ENCODE results near the gene SUPT3H. TPM values are rescaled to one million over a fixed set of nuclear protein-coding genes. Genes with fewer than 3 reads are reported as not detected.

SUPT3H gene
- total and polyA plus RNA-seq, 2 donors, result 9.4 to 12.5 TPM

GRCh38 chr6:44804016-44804415 lies 573.7 kb downstream of the SUPT3H start:
- 82% methylated on average over 5 of the region's 5 CpGs for WGBS
- Histone ChIP-seq H3K4me1 (ENCODE audit: insufficient read depth) (no peaks in the 10 kb centered on the region), H3K27ac (ENCODE audit: low read depth) (no peak overlapping the region)

GRCh38 chr6:44800784-44801592 lies 576.7 kb downstream of the SUPT3H start:
- 66% methylated on average over 8 of the region's 8 CpGs for WGBS
- no peak overlapping the region for H3K4me3 ChIP-seq (ENCODE audit: low read depth, low read length)
- no peak overlapping the region for H3K27ac ChIP-seq (ENCODE audit: low read depth)
- no peaks in the 10 kb centered on the region for H3K36me3 ChIP-seq (ENCODE audit: insufficient read depth)
- no peak for DNase-seq (ENCODE audit: extremely low spot score)
- no peaks in the 10 kb centered on the region for H3K4me1 ChIP-seq (ENCODE audit: insufficient read depth)

More at GRCh38 chr6:44804016-44804415, 573.7 kb downstream of the SUPT3H start:
- Histone ChIP-seq H3K36me3 (ENCODE audit: insufficient read depth) (no peaks in the 10 kb centered on the region), H3K4me3 (ENCODE audit: low read depth, low read length) (no peak overlapping the region)
- no peak for DNase-seq (ENCODE audit: extremely low spot score)

- no peak for DNase-seq (ENCODE audit: extremely low spot score)
- H3K36me3 ChIP-seq (ENCODE audit: insufficient read depth), result no peaks in the 10 kb centered on the region
- no peak overlapping the region for H3K27ac ChIP-seq (ENCODE audit: low read depth)
- no peak overlapping the region for H3K4me3 ChIP-seq (ENCODE audit: low read depth, low read length)
- 17% methylated on average over 8 of the region's 8 CpGs for WGBS
- no peaks in the 10 kb centered on the region for H3K4me1 ChIP-seq (ENCODE audit: insufficient read depth)
Observed at GRCh38 chr6:44800171-44800783, 577.5 kb downstream of the SUPT3H start.

- no peak for DNase-seq (ENCODE audit: extremely low spot score)
- Histone ChIP-seq H3K4me1 (ENCODE audit: insufficient read depth) (no peaks in the 10 kb centered on the region), H3K36me3 (ENCODE audit: insufficient read depth) (no peaks in the 10 kb centered on the region), H3K4me3 (ENCODE audit: low read depth, low read length) (no peak overlapping the region), H3K27ac (ENCODE audit: low read depth) (no peak overlapping the region)
- 89% methylated on average over 3 of the region's 3 CpGs for WGBS
Observed at GRCh38 chr6:44797746-44798145, 580.0 kb downstream of the SUPT3H start.

- no peak overlapping the region for H3K27ac ChIP-seq (ENCODE audit: low read depth)
- H3K4me1 ChIP-seq (ENCODE audit: insufficient read depth), result no peaks in the 10 kb centered on the region
- no peaks in the 10 kb centered on the region for H3K36me3 ChIP-seq (ENCODE audit: insufficient read depth)
- DNase-seq (ENCODE audit: extremely low spot score), result no peak
- WGBS, result 96% methylated on average over 7 of the region's 7 CpGs
- no peak overlapping the region for H3K4me3 ChIP-seq (ENCODE audit: low read depth, low read length)
Observed at GRCh38 chr6:44795326-44795725, 582.4 kb downstream of the SUPT3H start.

- 48% methylated on average over 7 of the region's 7 CpGs for WGBS
- Histone ChIP-seq H3K4me1 (ENCODE audit: insufficient read depth) (no peaks in the 10 kb centered on the region), H3K27ac (ENCODE audit: low read depth) (no peak overlapping the region), H3K36me3 (ENCODE audit: insufficient read depth) (no peaks in the 10 kb centered on the region), H3K4me3 (ENCODE audit: low read depth, low read length) (no peak overlapping the region)
- DNase-seq (ENCODE audit: extremely low spot score), result no peak
Observed at GRCh38 chr6:44789806-44790205, 587.9 kb downstream of the SUPT3H start.

GRCh38 chr6:44789061-44789460 lies 588.7 kb downstream of the SUPT3H start:
- H3K4me3 ChIP-seq (ENCODE audit: low read depth, low read length), result no peak overlapping the region
- WGBS, result 85% methylated on average over 5 of the region's 5 CpGs
- H3K27ac ChIP-seq (ENCODE audit: low read depth), result no peak overlapping the region
- H3K36me3 ChIP-seq (ENCODE audit: insufficient read depth), result no peaks in the 10 kb centered on the region
- H3K4me1 ChIP-seq (ENCODE audit: insufficient read depth), result no peaks in the 10 kb centered on the region
- no peak for DNase-seq (ENCODE audit: extremely low spot score)

- no peak for DNase-seq (ENCODE audit: extremely low spot score)
Observed at GRCh38 chr6:44788387-44788981, 589.2 kb downstream of the SUPT3H start.

GRCh38 chr6:44787254-44787834 lies 590.4 kb downstream of the SUPT3H start:
- Histone ChIP-seq H3K4me3 (ENCODE audit: low read depth, low read length) (no peak overlapping the region), H3K36me3 (ENCODE audit: insufficient read depth) (no peaks in the 10 kb centered on the region), H3K4me1 (ENCODE audit: insufficient read depth) (no peaks in the 10 kb centered on the region), H3K27ac (ENCODE audit: low read depth) (no peak overlapping the region)
- no peak for DNase-seq (ENCODE audit: extremely low spot score)
- WGBS, result 88% methylated on average over 8 of the region's 8 CpGs

More at GRCh38 chr6:44788387-44788981, 589.2 kb downstream of the SUPT3H start:
- Histone ChIP-seq H3K4me3 (ENCODE audit: low read depth, low read length) (no peak overlapping the region), H3K27ac (ENCODE audit: low read depth) (no peak overlapping the region), H3K4me1 (ENCODE audit: insufficient read depth) (no peaks in the 10 kb centered on the region), H3K36me3 (ENCODE audit: insufficient read depth) (no peaks in the 10 kb centered on the region)
- 75% methylated on average over 10 of the region's 10 CpGs for WGBS

- Histone ChIP-seq H3K36me3 (ENCODE audit: insufficient read depth) (no peaks in the 10 kb centered on the region), H3K27ac (ENCODE audit: low read depth) (no peak overlapping the region), H3K4me3 (ENCODE audit: low read depth, low read length) (no peak overlapping the region), H3K4me1 (ENCODE audit: insufficient read depth) (no peaks in the 10 kb centered on the region)
- 71% methylated on average over 1 of the region's 1 CpG for WGBS
- DNase-seq (ENCODE audit: extremely low spot score), result no peak
Observed at GRCh38 chr6:44785130-44785529, 592.6 kb downstream of the SUPT3H start.

GRCh38 chr6:44784195-44784594 lies 593.5 kb downstream of the SUPT3H start:
- H3K4me1 ChIP-seq (ENCODE audit: insufficient read depth), result no peaks in the 10 kb centered on the region
- WGBS, result 91% methylated on average over 1 of the region's 1 CpG
- H3K36me3 ChIP-seq (ENCODE audit: insufficient read depth), result no peaks in the 10 kb centered on the region
- no peak overlapping the region for H3K27ac ChIP-seq (ENCODE audit: low read depth)
- DNase-seq (ENCODE audit: extremely low spot score), result no peak
- no peak overlapping the region for H3K4me3 ChIP-seq (ENCODE audit: low read depth, low read length)

GRCh38 chr6:44782892-44783291 lies 594.8 kb downstream of the SUPT3H start:
- 62% methylated on average over 3 of the region's 3 CpGs for WGBS
- Histone ChIP-seq H3K27ac (ENCODE audit: low read depth) (no peak overlapping the region), H3K36me3 (ENCODE audit: insufficient read depth) (no peaks in the 10 kb centered on the region), H3K4me3 (ENCODE audit: low read depth, low read length) (no peak overlapping the region), H3K4me1 (ENCODE audit: insufficient read depth) (no peaks in the 10 kb centered on the region)
- no peak for DNase-seq (ENCODE audit: extremely low spot score)

GRCh38 chr6:44781912-44782597 lies 595.7 kb downstream of the SUPT3H start:
- WGBS, result 89% methylated on average over 2 of the region's 2 CpGs
- no peak for DNase-seq (ENCODE audit: extremely low spot score)
- no peaks in the 10 kb centered on the region for H3K36me3 ChIP-seq (ENCODE audit: insufficient read depth)
- H3K4me3 ChIP-seq (ENCODE audit: low read depth, low read length), result no peak overlapping the region
- H3K27ac ChIP-seq (ENCODE audit: low read depth), result no peak overlapping the region
- H3K4me1 ChIP-seq (ENCODE audit: insufficient read depth), result no peaks in the 10 kb centered on the region
